Measurements from ENCODE around the gene RFX4.

DNA sequence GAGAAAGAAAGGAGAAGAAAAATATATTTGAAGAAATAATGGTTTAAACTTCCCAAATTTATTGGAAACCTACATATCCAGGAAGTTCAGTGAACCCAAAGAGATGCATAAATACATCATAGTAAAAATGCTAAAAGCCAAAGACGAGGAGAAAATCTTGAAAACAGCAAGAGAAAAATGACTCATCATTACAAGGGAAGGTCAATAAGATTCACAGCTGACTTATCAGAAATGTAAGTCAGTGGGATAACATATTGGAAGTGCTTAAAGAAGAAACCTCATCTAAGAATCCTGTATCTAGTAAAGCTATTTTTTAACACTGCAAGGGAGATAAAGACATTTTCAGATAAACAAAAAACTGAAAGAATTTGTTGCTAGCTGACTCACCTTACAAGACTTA, 211.6 kb downstream of the RFX4 start:
- TF ChIP-seq, protein P1, sequence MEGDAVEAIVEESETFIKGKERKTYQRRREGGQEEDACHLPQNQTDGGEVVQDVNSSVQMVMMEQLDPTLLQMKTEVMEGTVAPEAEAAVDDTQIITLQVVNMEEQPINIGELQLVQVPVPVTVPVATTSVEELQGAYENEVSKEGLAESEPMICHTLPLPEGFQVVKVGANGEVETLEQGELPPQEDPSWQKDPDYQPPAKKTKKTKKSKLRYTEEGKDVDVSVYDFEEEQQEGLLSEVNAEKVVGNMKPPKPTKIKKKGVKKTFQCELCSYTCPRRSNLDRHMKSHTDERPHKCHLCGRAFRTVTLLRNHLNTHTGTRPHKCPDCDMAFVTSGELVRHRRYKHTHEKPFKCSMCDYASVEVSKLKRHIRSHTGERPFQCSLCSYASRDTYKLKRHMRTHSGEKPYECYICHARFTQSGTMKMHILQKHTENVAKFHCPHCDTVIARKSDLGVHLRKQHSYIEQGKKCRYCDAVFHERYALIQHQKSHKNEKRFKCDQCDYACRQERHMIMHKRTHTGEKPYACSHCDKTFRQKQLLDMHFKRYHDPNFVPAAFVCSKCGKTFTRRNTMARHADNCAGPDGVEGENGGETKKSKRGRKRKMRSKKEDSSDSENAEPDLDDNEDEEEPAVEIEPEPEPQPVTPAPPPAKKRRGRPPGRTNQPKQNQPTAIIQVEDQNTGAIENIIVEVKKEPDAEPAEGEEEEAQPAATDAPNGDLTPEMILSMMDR (conservative IDR thresholded peaks at IDR 0.05; ENCODE audit: low read length) = no peak
- TF ChIP-seq EZH2phosphoT487 (IDR thresholded peaks at IDR 0.05; ENCODE audit: borderline replicate concordance) = no peak

Measured in Loucy (cell line).